Smooth muscle cell (in vitro differentiated cells): ENCODE measurements around the gene CMYA5. TPM values are rescaled to one million over a fixed set of nuclear protein-coding genes. Genes with fewer than 3 reads are reported as not detected.

Experiments used
- DNase-seq: peaks from one replicate; lab custom pipeline; 2025; ENCODE audit not compliant: unreplicated experiment; lab: John Stamatoyannopoulos, UW
- H2AFZ ChIP-seq: fragments of 200-600 bp; sonication (generic); 2 replicates; pipeline ENCODE4 v1.6.0; 2016; ENCODE audit warnings: antibody characterized with exemption, low read depth, mild to moderate bottlenecking
- H3F3A ChIP-seq: fragments of 200-600 bp; sonication (generic); 2 replicates; pipeline ENCODE4 v1.6.0; 2017; ENCODE audit warnings: antibody characterized with exemption, low read depth
- H3K27ac ChIP-seq: fragments of 200-600 bp; sonication (generic); 2 replicates; pipeline ENCODE4 v1.5.1; 2016; ENCODE audit warnings: low read depth, mild to moderate bottlenecking
- H3K27me3 ChIP-seq: fragments of 200-600 bp; sonication (generic); 2 replicates; pipeline ENCODE4 v1.6.1; 2016; ENCODE audit warnings: low read depth, mild to moderate bottlenecking
- H3K36me3 ChIP-seq: fragments of 200-600 bp; sonication (generic); 2 replicates; pipeline ENCODE4 v1.5.1; 2016; ENCODE audit warnings: low read depth
- H3K4me1 ChIP-seq: fragments of 200-600 bp; sonication (generic); 2 replicates; pipeline ENCODE4 v1.5.1; 2016; ENCODE audit warnings: low read depth
- H3K4me2 ChIP-seq: fragments of 200-600 bp; sonication (generic); 2 replicates; pipeline ENCODE4 v1.6.0; 2016; ENCODE audit warnings: mild to moderate bottlenecking
- H3K4me3 ChIP-seq: fragments of 200-600 bp; sonication (generic); 2 replicates; pipeline ENCODE4 v1.5.1; 2016; ENCODE audit warnings: mild to moderate bottlenecking
- H3K79me2 ChIP-seq: fragments of 200-600 bp; sonication (generic); 2 replicates; pipeline ENCODE4 v1.6.0; 2016; ENCODE audit warnings: low read depth, mild to moderate bottlenecking
- H3K9ac ChIP-seq: fragments of 200-600 bp; sonication (generic); 2 replicates; pipeline ENCODE4 v1.6.0; 2016; ENCODE audit warnings: low read depth
- H3K9me3 ChIP-seq: fragments of 200-600 bp; sonication (generic); replicated peaks from 2 replicates; pipeline ENCODE4 v1.5.1; 2016; ENCODE audit warnings: low read depth
- H4K20me1 ChIP-seq: fragments of 200-600 bp; sonication (generic); 2 replicates; pipeline ENCODE4 v1.6.0; 2016; ENCODE audit warnings: low read depth
- WGBS: methylation state at CpG from one replicate; pipeline ENCODE4 v1.1.7; 2016; ENCODE audit warnings: low lambda C conversion rate; 5-methylcytosine and 5-hydroxymethylcytosine counted together
- polyA plus RNA-seq: library from polyadenylated mRNA; unstranded; fragments of >200 nt; fragmentation: Nextera tagmentation; extraction: Ambion mirVana; gene quantifications from 2 replicates; pipeline ENCODE4 v1.2.1, GENCODE V29; 2016
- total RNA-seq: library from RNA; depleted of rRNA; stranded (reverse); fragments of >200 nt; gene quantifications from 2 replicates; pipeline ENCODE4 v1.2.3, GENCODE V29; 2014
- TF ChIP-seq, protein P1 (sequence below): fragments of 200-600 bp; sonication (generic); IDR thresholded peaks from 2 replicates; pipeline ENCODE4 v1.5.1; 2017; ENCODE audit warnings: borderline replicate concordance, mild to moderate bottlenecking, antibody characterized with exemption; ENCODE audit not compliant: insufficient read depth, poor library complexity, severe bottlenecking

CMYA5 gene
- total and polyA plus RNA-seq, 2 experiments from 2014 or later = 0.31 to 1.9 TPM

GRCh38 chr5:79834098-79834753, 144.6 kb downstream of the CMYA5 start:
- TF ChIP-seq, protein P1, sequence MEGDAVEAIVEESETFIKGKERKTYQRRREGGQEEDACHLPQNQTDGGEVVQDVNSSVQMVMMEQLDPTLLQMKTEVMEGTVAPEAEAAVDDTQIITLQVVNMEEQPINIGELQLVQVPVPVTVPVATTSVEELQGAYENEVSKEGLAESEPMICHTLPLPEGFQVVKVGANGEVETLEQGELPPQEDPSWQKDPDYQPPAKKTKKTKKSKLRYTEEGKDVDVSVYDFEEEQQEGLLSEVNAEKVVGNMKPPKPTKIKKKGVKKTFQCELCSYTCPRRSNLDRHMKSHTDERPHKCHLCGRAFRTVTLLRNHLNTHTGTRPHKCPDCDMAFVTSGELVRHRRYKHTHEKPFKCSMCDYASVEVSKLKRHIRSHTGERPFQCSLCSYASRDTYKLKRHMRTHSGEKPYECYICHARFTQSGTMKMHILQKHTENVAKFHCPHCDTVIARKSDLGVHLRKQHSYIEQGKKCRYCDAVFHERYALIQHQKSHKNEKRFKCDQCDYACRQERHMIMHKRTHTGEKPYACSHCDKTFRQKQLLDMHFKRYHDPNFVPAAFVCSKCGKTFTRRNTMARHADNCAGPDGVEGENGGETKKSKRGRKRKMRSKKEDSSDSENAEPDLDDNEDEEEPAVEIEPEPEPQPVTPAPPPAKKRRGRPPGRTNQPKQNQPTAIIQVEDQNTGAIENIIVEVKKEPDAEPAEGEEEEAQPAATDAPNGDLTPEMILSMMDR = no peak
- H3K9me3 ChIP-seq = no peaks in the 10 kb centered on the region
- H3K4me2 ChIP-seq = no peak overlapping the region

GRCh38 chr5:79834754-79835714, 145.4 kb downstream of the CMYA5 start:
- 85% methylated on average over 12 of the region's 12 CpGs for WGBS
- Histone ChIP-seq H3K27ac (no peak overlapping the region), H2AFZ (no peak overlapping the region), H3K27me3 (no peaks in the 10 kb centered on the region), H3K9me3 (no peaks in the 10 kb centered on the region), H3K36me3 (no peaks in the 10 kb centered on the region), H3K4me1 (no peaks in the 10 kb centered on the region), H3K4me3 (no peak overlapping the region), H3K9ac (no peak overlapping the region), H3F3A (no peaks in the 10 kb centered on the region), H4K20me1 (no peaks in the 10 kb centered on the region), H3K4me2 (no peak overlapping the region), H3K79me2 (no peaks in the 10 kb centered on the region)
- DNase-seq = no peak
- TF ChIP-seq, protein P1 = no peak

More at GRCh38 chr5:79834098-79834753, 144.6 kb downstream of the CMYA5 start:
- no peak overlapping the region for H3K27ac ChIP-seq
- no peaks in the 10 kb centered on the region for H3K27me3 ChIP-seq
- no peak overlapping the region for H3K9ac ChIP-seq
- H4K20me1 ChIP-seq = no peaks in the 10 kb centered on the region
- no peak overlapping the region for H2AFZ ChIP-seq
- DNase-seq = no peak
- WGBS = 94% methylated on average over 3 of the region's 3 CpGs
- no peaks in the 10 kb centered on the region for H3K4me1 ChIP-seq
- H3K36me3 ChIP-seq = no peaks in the 10 kb centered on the region
- H3F3A ChIP-seq = no peaks in the 10 kb centered on the region
- H3K79me2 ChIP-seq = no peaks in the 10 kb centered on the region
- no peak overlapping the region for H3K4me3 ChIP-seq

GRCh38 chr5:79837761-79838551, 148.3 kb downstream of the CMYA5 start:
- H4K20me1 ChIP-seq = no peaks in the 10 kb centered on the region
- peaks cover 7% of the 10 kb centered on the region for H3K4me1 ChIP-seq
- no peaks in the 10 kb centered on the region for H3K36me3 ChIP-seq
- H3K4me3 ChIP-seq = no peak overlapping the region
- no peaks in the 10 kb centered on the region for H3K9me3 ChIP-seq
- TF ChIP-seq, protein P1 = no peak
- DNase-seq = no peak
- no peaks in the 10 kb centered on the region for H3K27me3 ChIP-seq
- H3K79me2 ChIP-seq = no peaks in the 10 kb centered on the region
- no peak overlapping the region for H3K9ac ChIP-seq
- no peak overlapping the region for H2AFZ ChIP-seq
- no peak overlapping the region for H3K4me2 ChIP-seq
- 97% methylated on average over 6 of the region's 6 CpGs for WGBS
- no peak overlapping the region for H3K27ac ChIP-seq
- H3F3A ChIP-seq = no peaks in the 10 kb centered on the region
